Choroid plexus epithelial cell (primary cell): ENCODE measurements around the gene USP20.

ENCODE experiments used
- DNase-seq: peaks from one replicate; pipeline ENCODE4 v3.0.0-alpha.2; 2010; ENCODE audit warnings: low read depth
- H3K4me3 ChIP-seq: 2 replicates; pipeline ENCODE4 v1.5.1; 2011; ENCODE audit warnings: low read depth, mild to moderate bottlenecking, control low read depth, low read length, moderate library complexity
- TF ChIP-seq, protein P1 (sequence below): conservative IDR thresholded peaks from 2 replicates; pipeline ENCODE4 v1.5.1; 2011; ENCODE audit warnings: low read depth, mild to moderate bottlenecking, control low read depth, inconsistent platforms, low read length, moderate library complexity

Gene USP20

DNA sequence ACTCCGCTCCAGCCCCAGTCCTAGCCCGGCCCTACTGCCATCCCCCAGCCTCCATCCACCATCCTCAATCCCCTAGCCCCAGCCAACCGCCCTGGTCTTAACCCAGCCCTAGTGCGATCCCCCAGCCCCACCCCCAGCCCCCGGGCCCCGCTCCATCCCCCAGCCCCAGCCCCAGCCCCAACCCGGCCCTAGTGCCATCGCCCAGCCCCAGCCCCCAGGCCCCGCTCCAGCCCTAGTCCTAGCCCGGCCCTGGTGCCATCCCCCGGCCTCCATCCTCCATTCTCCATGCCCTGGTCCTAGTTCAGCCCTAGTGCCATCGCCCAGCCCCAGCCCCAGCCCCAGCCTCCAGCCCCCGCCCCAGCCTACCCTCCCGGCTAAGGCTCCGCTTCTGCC, 11.7 kb upstream of the USP20 start:
- H3K4me3 ChIP-seq: peak overlapping the region; percentile 95
- TF ChIP-seq, protein P1, sequence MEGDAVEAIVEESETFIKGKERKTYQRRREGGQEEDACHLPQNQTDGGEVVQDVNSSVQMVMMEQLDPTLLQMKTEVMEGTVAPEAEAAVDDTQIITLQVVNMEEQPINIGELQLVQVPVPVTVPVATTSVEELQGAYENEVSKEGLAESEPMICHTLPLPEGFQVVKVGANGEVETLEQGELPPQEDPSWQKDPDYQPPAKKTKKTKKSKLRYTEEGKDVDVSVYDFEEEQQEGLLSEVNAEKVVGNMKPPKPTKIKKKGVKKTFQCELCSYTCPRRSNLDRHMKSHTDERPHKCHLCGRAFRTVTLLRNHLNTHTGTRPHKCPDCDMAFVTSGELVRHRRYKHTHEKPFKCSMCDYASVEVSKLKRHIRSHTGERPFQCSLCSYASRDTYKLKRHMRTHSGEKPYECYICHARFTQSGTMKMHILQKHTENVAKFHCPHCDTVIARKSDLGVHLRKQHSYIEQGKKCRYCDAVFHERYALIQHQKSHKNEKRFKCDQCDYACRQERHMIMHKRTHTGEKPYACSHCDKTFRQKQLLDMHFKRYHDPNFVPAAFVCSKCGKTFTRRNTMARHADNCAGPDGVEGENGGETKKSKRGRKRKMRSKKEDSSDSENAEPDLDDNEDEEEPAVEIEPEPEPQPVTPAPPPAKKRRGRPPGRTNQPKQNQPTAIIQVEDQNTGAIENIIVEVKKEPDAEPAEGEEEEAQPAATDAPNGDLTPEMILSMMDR: no peak
- DNase-seq: no peak

DNA sequence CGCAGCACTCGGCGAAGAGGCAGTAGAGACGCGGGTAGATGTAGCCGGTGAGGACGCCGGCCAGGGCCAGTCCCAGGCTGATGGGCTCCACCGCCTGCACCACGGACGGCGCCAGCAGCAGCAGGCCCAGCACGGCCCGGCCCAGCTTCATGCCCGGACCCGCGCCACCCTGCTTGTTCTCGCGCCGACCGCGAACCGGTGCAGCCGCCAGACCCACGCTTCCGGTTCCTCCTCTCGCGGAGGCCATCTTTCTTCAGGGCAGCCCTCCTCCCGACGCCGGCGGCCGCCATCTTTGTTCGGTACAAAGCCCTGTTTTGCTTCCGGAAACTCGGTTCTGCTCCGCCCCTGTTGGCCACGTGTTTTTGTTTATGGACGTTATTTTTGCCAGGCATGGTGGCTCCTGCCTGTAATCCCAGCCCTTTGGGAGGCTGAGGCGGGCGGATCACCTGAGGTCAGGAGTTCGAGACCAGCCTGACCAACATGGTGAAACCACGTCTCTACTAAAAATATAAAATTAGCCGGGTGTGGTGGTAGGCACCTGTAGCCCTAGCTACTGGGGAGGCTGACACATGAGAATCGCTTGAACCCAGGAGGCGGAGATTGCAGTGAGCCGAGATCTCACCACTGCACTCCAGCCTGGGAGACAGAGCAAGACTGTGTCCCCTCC, 11.2 kb upstream of the USP20 start, which contains the start of gene TOR1A:
Gene TOR1A (minus strand): TSS at position 202 of the 667 bp plus-strand sequence. CDS start 51 bp downstream, at position 151.
- TF ChIP-seq, protein P1: no peak
- peak within 1 kb of the TSS; percentile 95 for H3K4me3 ChIP-seq
- DNase-seq: peak; percentile 94

DNA sequence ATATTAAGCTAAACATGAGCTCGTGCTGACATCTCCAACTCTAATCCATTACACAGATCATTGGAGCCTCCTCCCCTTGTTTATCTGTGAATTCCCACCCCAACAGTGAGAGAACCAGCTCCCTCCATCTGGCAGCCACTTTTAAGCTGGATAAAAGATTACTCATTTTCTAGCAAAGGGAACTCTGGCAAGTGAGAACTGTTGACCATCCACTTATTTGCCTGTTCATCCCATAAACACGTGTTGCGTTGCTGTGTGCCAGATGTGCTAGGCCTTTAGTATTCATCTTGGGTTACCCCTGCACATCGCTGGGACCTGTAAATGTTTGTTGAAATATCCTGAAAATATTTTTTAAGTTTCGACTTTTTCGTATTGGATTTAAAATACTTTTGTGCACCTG, 8.9 kb upstream of the USP20 start:
- TF ChIP-seq, protein P1: no peak
- DNase-seq: no peak
- no peak overlapping the region for H3K4me3 ChIP-seq

DNA sequence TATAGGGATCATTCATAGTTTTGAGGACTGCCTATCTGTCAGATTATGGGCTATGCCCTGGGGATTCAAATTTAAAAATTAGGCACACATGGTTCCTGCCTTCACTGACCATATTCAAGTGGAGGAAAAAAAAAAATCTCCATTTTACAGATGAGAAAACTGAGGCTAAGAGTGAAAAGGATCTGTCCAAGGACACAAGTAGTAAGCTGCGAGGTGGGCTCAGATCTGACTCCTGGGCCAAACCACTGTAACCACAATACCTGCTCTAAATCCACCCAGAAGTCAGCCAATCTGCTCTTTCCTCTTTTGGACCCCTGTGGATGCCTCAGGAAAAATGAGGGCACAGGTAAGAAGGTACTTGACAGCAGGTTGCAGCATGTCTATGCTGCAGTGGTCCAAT, 8.5 kb upstream of the USP20 start:
- no peak overlapping the region for H3K4me3 ChIP-seq
- TF ChIP-seq, protein P1: no peak
- DNase-seq: no peak

DNA sequence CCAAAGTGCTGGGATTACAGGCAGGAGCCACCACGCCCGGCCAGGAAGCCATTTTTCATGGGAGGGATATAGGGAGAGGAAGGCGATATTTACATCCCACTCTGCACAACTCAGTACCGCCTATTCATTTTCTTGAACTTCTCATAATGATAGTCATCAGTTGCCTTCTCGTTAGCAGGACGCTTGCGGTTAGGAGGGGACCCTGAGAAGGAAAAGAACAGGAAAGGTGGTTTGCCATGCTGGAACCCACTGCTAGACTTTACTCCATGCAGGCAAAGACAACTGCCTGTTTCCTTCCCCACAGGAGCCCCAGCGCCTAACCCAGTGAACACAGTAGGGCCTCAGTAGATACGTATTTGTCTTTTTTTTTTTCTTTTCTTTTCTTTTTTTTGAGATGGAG, 7.2 kb upstream of the USP20 start:
- H3K4me3 ChIP-seq: no peak overlapping the region
- DNase-seq: no peak
- TF ChIP-seq, protein P1: no peak

DNA sequence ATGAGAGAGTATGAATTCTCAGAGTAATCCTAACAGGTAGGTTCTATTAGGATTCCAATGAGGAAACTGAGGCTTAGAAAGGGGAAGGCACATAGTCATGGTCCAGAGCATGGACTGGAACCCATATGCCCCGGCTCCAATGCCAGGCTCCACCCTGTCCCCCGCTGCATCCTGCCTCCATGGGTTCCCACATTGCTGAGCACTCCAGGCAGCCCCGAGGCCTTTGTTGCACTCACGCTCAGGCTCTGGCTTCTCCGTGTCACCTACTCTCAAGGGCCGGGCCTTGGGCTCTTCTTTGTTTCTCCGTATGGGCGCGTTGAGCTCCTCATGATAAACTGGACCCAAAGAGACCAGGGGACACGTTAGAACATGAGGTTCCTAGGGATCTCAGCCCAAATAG, 6.3 kb upstream of the USP20 start:
- no peak for DNase-seq

More for the DNA sequence above, 6.3 kb upstream of the USP20 start:
- TF ChIP-seq, protein P1: no peak
- no peak overlapping the region for H3K4me3 ChIP-seq
